Stimulated activated CD8-positive, alpha-beta memory T cell treated with anti-CD3 and anti-CD28 coated beads, Interleukin-7, amount 100 ng/mL, for 48 hours (primary cell): ENCODE results near the gene A4GNT.
"Not testable (repeated sequence)": the region's sequence is repeated elsewhere in the genome, so short reads cannot be mapped to it uniquely, and the experiment has no call there.

Source experiments
- DNase-seq, 2 donors: peaks; one replicate each; pipeline ENCODE4 v3.0.0-alpha.2; 2020; ENCODE audit warnings: low read depth in 1 of 2; ENCODE audit errors: extremely low read depth in 1 of 2

The A4GNT gene

DNA sequence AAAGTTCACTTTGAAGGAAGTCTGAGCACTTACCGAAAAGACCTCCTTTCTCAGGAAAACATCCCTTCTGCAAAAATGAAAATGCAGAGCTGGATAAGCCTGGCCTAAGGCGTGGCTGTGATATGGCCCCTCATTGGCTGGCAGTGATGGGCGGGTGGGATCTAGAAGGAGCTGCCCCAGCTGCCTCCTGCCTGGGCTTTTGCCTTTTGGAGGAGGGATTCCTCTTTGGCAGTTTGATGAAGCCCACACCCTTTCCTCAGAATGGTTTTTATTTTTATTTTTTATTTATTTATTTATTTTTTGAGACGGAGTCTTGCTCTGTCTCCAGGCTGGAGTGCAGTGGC, 12.8 kb downstream of the A4GNT start:
- DNase-seq: no peak

DNA sequence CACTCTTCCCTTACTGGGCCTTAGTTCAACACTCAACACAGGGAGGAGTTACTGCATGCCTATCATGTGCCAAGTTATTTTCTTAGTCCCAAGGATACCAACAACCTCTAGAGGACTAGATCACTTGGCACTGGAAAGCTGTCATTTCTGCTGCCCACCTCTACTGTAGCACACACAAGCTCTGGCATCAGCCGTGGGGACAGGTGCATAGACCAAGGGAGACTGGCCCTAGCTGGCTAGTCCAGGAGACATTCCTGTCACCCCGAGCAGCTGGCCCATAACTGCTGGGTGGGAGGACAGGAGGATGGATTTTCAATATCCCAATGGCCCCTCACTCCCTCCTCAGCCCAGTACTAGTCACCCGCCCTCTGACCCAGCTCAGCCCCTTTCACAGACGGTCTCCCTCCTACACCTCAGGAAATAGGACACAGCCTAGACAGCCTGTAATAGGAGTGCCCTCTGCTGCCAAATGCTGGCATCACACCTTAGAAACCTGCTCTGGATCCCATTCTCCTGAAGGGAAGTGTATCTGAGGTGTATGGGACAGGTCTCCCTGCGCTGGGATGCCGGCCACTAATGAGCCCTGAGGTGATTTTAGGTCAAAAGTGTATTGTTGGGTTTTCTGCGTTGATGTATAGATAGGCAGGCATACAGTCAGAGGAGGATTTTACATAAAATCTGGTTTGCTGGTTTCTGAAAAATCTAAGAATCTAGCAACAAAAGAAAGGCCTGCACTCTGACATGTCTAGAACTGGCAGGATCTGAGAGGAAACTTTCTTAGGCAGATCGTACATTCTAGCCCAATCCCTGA, 13.4 kb downstream of the A4GNT start:
- DNase-seq: peak; percentile 25 to 39

DNA sequence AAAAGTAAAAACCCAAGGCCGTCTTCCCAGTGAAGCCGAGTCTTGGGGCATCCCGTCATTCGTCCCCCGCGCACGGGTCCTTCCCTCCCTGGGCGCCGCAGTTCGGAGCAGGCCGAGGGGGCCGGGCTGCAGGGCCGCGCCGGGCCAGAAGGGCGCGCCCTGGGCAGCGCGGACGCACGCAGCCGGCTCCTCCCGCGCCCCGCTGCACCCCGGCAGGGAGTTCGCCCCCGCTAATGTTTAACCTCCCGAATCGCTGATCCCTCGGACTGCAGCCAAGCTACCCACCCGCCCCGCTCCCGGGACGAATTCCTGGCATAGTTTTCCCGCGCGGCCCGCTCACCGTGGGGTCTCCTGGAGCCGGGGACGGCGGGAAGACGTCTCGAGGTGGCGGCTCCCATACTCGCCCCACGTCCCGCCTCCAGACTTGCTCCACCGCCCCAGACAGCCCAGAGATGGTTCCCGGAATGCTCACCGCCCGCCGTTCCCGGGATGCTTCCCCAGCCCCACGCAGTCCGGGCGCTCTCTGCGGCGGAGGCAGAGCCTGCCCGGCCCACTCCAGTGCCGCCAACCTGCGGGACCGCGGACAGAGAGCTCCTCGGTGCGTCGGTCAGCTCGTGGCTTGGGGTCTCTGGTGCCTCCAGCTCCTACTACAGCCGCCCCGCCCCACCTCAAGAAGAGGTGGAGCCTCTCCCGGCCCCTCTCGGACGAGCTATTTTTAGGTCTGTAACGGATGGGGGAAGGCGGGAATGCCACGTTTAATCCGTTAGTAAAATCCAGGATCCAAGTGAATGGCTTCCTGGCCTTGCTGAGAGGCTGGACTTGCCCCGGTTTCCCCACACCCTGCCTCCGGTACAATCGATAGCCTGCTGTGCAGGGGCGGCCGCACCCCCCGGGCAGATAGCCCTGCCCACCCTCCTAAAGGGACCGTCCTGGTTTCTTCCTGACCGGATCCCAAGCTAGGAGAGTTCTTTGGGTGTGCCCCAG, 16.9 kb downstream of the A4GNT start, which contains the start of gene DZIP1L:
TSS of gene DZIP1L (minus strand) at position 621 of the 984 bp plus-strand sequence. CDS start 11,637 bp downstream, outside the sequence.
- peak; percentile 4 to 8 for DNase-seq

GRCh38 chr3:138114431-138114918, 17.7 kb downstream of the A4GNT start:
- DNase-seq: no peak

DNA sequence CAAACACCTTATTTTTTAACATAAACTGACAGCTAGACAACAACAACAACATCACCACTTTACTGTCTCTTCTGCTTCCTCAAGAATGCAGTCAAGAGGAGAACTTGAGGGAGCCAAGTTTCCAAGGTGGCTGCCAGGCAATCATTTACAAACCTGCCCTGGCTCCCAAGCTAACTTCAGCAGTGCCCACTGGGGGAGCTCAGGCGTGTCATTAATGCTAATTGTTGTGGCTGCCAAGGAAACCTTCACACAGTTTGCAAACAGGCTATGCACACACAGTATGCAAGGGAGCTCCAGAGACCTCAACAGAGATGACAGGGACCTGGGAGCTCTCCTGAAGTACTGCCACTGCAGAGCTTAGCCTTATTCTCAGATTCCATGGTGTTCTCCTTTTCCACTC, 18.9 kb downstream of the A4GNT start:
- DNase-seq: no peak

GRCh38 chr3:138112362-138112761, 19.8 kb downstream of the A4GNT start:
- DNase-seq: no peak

- no peak for DNase-seq
These were observed 26.6 kb downstream of the A4GNT start for GRCh38 chr3:138105598-138105997.

GRCh38 chr3:138103466-138103865, 28.7 kb downstream of the A4GNT start:
- no peak for DNase-seq

DNA sequence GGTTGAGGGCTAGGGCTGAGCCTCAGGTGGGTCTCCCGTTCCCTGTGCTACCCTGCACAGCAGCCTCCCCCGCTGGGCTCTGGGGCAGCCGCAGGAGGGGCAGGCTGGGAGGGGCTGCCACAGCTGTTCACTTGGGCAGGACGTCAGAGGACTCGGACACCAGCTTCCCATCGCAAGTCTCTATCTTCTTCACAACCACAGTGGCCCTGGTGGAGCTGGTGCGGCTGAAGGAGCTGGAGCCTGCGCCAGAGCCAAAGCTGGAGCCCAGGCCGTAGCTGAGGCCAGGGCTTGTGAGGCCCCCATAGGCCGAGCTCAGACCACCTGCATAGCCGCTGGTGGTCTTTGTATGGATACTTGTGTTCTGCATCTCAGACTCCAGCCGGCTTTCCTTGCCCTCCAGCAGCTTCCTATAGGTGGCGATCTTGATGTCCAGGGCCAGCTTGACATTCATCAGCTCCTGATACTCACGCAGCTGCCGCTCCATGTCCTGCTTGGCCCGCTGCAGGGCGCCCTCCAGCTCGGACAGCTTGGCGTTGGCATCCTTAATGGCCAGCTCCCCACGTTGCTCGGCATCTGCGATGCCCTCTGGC, 30.7 kb downstream of the A4GNT start:
- not testable (repeated sequence) for DNase-seq

DNA sequence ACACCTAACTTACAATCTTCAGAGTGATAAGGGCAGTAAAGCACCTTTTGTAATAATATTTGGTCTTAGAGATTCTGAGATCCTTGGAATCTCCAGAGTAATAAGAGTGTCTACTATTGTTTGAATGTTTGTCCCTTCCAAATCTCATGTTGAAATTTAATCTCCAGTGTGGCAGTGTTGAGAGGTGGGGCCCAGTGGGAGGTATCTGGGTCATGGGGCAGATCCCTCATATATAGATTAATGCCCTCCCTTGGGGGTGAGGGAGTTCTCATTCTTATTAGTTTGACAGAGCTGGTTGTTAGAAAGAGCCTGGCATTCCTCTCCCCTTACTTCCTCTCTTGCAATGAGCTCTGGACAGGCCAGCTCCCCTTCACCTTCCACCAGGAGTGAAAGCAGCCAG, 32.8 kb downstream of the A4GNT start:
- DNase-seq: no peak

- DNase-seq: no peak
These were observed 34.7 kb downstream of the A4GNT start for GRCh38 chr3:138097192-138098172.

DNA sequence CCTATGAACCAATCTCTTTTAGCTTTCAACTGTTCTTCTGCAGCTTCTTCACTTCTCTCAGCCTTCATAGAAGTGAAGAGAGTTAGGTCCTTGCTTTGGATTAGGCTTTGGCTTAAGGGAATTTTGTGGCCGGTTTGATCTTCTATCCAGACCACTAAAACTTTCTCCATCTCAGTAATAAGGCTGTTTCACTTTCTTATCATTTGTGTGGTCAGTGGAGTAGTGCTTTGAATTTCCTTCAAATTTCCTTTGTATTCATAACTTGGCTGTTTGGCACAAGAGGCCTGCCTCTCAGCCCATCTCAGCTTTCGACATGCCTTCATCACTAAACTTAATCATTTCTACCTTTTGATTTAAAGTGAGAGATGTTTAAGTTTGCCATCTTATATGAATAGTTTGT, 38.5 kb downstream of the A4GNT start:
- no peak for DNase-seq

- DNase-seq: no peak
These were observed 40.2 kb downstream of the A4GNT start for GRCh38 chr3:138092023-138092422.

GRCh38 chr3:138089091-138089490, 43.1 kb downstream of the A4GNT start:
- no peak for DNase-seq

DNA sequence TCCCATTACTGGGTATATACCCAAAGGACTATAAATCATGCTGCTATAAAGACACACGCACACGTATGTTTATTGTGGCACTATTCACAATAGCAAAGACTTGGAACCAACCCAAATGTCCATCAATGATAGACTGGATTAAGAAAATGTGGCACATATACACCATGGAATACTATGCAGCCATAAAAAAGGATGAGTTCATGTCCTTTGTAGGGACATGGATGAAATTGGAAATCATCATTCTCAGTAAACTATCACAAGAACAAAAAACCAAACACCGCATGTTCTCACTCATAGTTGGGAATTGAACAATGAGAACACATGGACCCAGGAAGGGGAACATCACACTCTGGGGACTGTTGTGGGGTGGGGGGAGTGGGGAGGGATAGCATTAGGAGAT, 46.4 kb downstream of the A4GNT start:
- not testable (repeated sequence) for DNase-seq

DNA sequence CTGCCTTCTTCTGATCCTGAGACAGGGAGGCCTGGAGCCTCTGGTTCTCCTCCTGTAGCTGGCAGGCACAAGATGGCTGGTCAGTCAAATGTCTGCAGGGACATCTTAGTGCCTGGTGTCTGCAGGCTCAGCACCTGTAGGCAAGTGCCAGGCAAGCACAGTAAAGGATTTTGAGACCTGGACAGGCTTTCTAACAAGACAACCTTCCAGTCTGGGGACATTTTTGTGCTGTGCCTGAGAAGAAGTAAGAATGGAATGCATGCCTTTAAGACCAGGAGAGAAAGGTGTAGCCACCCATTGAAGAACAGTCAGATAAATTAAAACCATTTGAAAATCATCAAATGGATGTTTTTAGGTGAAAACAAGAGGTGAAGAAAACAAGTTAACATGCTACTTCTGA, 48.0 kb downstream of the A4GNT start:
- no peak for DNase-seq

GRCh38 chr3:138082992-138083386, 49.2 kb downstream of the A4GNT start:
- no peak for DNase-seq

- DNase-seq: no peak
These were observed 49.9 kb downstream of the A4GNT start for GRCh38 chr3:138082085-138082991.
